Body of pancreas (tissue), 4 donors: Measurements from ENCODE around the gene TMEM187. TPM values are rescaled to one million over a fixed set of nuclear protein-coding genes. Genes with fewer than 3 reads are reported as not detected.

ENCODE experiments used
- ATAC-seq: fragments of 150-250 bp; one replicate; pipeline ENCODE4 v1.9.1; 2016
- DNase-seq, 4 donors: peaks; one replicate each; pipeline ENCODE4 v3.0.0-alpha.2; 2019
- H3K27ac ChIP-seq, 4 donors: fragments of 200-600 bp; sonication (generic); 1 replicate in 3 of 4; 2 replicates in 1 of 4; pipeline versions ENCODE4 v1.5.1 to v1.6.1; 2016 to 2019; ENCODE audit warnings: mild to moderate bottlenecking in 1 of 4, mixed read lengths in 1 of 4, moderate library complexity in 1 of 4
- H3K27me3 ChIP-seq, 2 donors: fragments of 200-600 bp; sonication (generic); one replicate each; pipeline ENCODE4 v1.6.0; 2016; ENCODE audit warnings: mild to moderate bottlenecking in 1 of 2
- H3K36me3 ChIP-seq, 2 donors: fragments of 200-600 bp; sonication (generic); replicated peaks in 1 of 2; 2 replicates each; pipeline ENCODE4 v1.5.1; 2016; ENCODE audit warnings: low read depth in 2 of 2; ENCODE audit not compliant: insufficient read depth in 1 of 2
- H3K4me1 ChIP-seq: fragments of 200-600 bp; sonication (generic); one replicate; pipeline ENCODE4 v1.6.0; 2016
- H3K4me3 ChIP-seq, 2 donors: fragments of 200-600 bp; sonication (generic); 1 replicate in 1 of 2; 2 replicates in 1 of 2; pipeline ENCODE4 v1.5.1; 2016 to 2019
- H3K9me3 ChIP-seq, 3 donors: fragments of 200-600 bp; sonication (generic); 1 replicate in 2 of 3; 2 replicates in 1 of 3; pipeline ENCODE4 v1.5.1; 2016
- POLR2A ChIP-seq, 3 donors: fragments of 450-650 bp; IDR thresholded peaks; one replicate each; pipeline ENCODE4 v1.6.1; 2016; ENCODE audit warnings: antibody characterized with exemption in 3 of 3, mild to moderate bottlenecking in 2 of 3
- WGBS, 2 donors: methylation state at CpG; one replicate each; pipeline ENCODE4 v1.1.5; 2017; 5-methylcytosine and 5-hydroxymethylcytosine counted together
- intact Hi-C: fragments of 100-400 bp; cut with DNase I; formaldehyde crosslinking; loops from one replicate; pipeline ENCODE4 v1.15.1; 2023
- total RNA-seq, 2 donors: library from RNA; depleted of rRNA; stranded (reverse); fragments of >200 nt; gene quantifications; one replicate each; pipeline ENCODE4 v1.1.0, GENCODE V29; 2016
- TF ChIP-seq, protein P1 (sequence below), 7 experiments: fragments of 450-650 bp in 4 of 7; fragments of 200-600 bp in 3 of 7; sonication (generic) in 3 of 7; IDR thresholded peaks; one replicate each; pipeline ENCODE4 v1.5.1; 2016 to 2019; ENCODE audit warnings: antibody characterized with exemption in 7 of 7

Gene TMEM187
- total RNA-seq, 2 donors from 2014 or later = 8.8 to 10.9 TPM

- 68 to 84% methylated on average over 4 of the region's 4 CpGs for WGBS, 2 donors
- Histone ChIP-seq H3K27ac (no peak overlapping the region), H3K4me1 (peaks cover 32% of the 10 kb centered on the region), H3K9me3 (no peaks in the 10 kb centered on the region), H3K4me3 (no peak overlapping the region), H3K36me3 (no peaks in the 10 kb centered on the region), H3K27me3 (no peaks in the 10 kb centered on the region)
- no peak for ATAC-seq
- no peak for TF ChIP-seq POLR2A (IDR thresholded peaks at IDR 0.05)
- TF ChIP-seq, protein P1, sequence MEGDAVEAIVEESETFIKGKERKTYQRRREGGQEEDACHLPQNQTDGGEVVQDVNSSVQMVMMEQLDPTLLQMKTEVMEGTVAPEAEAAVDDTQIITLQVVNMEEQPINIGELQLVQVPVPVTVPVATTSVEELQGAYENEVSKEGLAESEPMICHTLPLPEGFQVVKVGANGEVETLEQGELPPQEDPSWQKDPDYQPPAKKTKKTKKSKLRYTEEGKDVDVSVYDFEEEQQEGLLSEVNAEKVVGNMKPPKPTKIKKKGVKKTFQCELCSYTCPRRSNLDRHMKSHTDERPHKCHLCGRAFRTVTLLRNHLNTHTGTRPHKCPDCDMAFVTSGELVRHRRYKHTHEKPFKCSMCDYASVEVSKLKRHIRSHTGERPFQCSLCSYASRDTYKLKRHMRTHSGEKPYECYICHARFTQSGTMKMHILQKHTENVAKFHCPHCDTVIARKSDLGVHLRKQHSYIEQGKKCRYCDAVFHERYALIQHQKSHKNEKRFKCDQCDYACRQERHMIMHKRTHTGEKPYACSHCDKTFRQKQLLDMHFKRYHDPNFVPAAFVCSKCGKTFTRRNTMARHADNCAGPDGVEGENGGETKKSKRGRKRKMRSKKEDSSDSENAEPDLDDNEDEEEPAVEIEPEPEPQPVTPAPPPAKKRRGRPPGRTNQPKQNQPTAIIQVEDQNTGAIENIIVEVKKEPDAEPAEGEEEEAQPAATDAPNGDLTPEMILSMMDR (IDR thresholded peaks at IDR 0.05) = no peak
- DNase-seq = no peak
- intact Hi-C loops = no loop called here
These were observed 36.0 kb downstream of the TMEM187 start for GRCh38 chrX:154008521-154008920.

- DNase-seq (peak; percentile 43 to 83 (median 64)), ATAC-seq (peak; percentile 60)
- 58 to 62% methylated on average over 11 to 17 of the region's 18 CpGs for WGBS, 2 donors
- Histone ChIP-seq H3K27me3 (no peaks in the 10 kb centered on the region), H3K27ac (peak overlapping the region; percentile 42 to 83 (median 71)), H3K9me3 (no peaks in the 10 kb centered on the region), H3K4me3 (no peak overlapping the region), H3K4me1 (peaks cover 38% of the 10 kb centered on the region), H3K36me3 (no peaks in the 10 kb centered on the region)
- intact Hi-C loops = no loop called here
- no peak for TF ChIP-seq POLR2A (IDR thresholded peaks at IDR 0.05)
- TF ChIP-seq, protein P1 (IDR thresholded peaks at IDR 0.05) = no peak
These were observed 38.0 kb downstream of the TMEM187 start for GRCh38 chrX:154010330-154011087.

DNA sequence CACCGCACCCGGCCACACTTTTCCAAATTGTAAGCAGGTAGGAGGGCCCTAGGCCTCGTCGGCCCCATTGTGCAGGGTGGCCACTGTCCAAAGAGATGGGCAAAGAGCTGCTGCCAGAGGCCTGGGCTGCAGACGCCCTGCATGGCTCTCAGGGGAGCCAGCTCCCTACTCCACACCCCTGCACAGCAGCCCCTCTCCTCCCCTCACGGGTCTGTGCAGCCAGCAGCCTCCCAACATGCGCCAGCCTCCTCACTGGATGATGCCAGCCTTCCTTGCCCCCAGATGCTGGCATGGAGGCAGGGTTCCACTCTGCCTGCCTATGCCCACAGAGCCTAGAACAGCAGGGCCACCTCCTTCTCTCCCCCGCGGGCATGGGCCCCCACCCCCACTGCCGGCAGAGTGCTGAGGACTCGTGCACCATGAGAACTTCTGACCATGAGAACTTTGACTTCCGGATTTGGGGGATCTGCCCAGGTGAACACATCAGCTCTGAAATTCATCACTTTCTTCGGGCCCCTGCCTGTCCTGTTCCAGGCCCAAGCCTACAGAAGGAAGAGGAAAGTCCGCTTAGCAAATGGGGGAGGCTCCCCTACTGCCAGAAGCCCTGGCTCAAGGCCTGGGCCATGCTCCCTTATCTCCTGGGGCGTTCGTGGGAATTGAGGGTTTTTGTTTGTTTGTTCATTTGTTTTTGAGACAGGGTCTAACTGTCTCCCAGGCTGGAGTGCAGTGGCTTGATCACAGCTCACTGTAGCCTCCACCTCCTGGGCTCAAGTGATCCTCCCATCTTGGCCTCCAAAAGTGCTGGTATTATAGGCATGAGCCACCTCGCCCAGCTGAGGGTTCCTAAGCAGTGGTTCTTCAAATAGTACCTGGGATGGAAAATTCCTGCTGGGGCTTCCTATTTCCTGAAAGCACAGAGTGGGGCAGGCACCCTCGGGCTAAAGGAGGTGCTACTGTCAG lies 39.1 kb downstream of the TMEM187 start:
- intact Hi-C loops = no loop called here
- Histone ChIP-seq H3K27me3 (no peaks in the 10 kb centered on the region), H3K36me3 (no peaks in the 10 kb centered on the region), H3K9me3 (no peaks in the 10 kb centered on the region), H3K27ac (peak overlapping the region; percentile 39 to 83 (median 60)), H3K4me1 (peaks cover 38% of the 10 kb centered on the region), H3K4me3 (no peak overlapping the region)
- 67 to 72% methylated on average over 6 to 17 of the region's 18 CpGs for WGBS, 2 donors
- DNase-seq (no peak), ATAC-seq (no peak)
- no peak for TF ChIP-seq POLR2A (IDR thresholded peaks at IDR 0.05)
- TF ChIP-seq, protein P1 (IDR thresholded peaks at IDR 0.05) = no peak

- intact Hi-C loops = no loop called here
- Histone ChIP-seq H3K27ac (peak overlapping the region; percentile 39 to 83 (median 60)), H3K4me1 (peaks cover 38% of the 10 kb centered on the region), H3K36me3 (no peaks in the 10 kb centered on the region), H3K27me3 (no peaks in the 10 kb centered on the region), H3K9me3 (no peaks in the 10 kb centered on the region), H3K4me3 (no peak overlapping the region)
- DNase-seq (peak; percentile 52 to 67 (median 56)), ATAC-seq (peak; percentile 81)
- 75 to 100% methylated on average over 2 to 10 of the region's 17 CpGs for WGBS, 2 donors
- TF ChIP-seq, protein P1 (IDR thresholded peaks at IDR 0.05) = no peak
- TF ChIP-seq POLR2A (IDR thresholded peaks at IDR 0.05) = no peak
These were observed 39.9 kb downstream of the TMEM187 start for GRCh38 chrX:154012336-154012991.
